ENCODE data around the gene ORC5.

Gene ORC5

DNA sequence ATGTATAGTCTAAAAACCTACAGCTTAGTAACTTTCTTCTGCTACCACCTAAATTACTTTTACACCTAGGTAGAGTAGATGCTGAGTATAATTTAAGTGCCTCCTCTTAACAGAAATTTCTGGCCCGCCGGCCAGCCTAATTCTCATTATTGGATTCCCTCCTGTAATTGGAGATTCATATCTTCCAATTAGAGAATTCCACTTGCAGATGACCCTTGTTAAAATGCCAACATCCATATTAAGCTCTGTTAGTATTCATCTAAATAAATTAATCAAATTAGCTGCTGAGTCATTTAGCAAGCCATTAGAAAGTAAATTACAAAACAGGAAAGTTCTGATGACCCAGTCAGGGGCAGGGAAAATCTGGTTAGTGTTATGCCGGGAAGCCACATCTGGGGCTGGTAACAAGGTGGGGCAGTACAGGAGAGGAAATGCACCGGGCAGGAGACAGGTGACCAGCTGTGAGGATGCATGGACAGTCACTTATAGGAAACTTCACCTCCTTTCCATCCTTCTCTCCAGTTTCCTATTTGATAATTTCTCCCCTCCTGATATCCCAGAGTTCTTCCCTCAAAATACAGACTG lies 82.8 kb downstream of the ORC5 start:
- DNase-seq (ENCODE audit: low spot score) = no peak

DNA sequence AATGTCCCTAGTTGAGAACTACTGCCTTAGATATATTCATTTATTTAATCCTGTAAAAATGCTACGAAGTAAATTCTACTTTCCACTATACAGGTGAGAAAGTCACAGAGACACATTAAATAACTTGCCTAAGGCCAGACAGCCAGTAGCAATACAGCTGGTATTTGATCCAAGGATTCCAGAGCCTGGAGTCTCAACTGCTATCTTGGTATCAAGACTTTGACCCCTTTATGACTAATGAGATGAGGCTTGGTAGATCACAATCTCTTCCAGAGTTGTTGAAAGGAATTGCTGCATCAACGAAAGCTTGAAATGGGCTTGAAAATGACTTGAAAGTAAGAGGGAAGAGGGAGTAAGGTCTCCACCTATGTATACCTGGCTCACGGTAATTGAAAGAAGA lies 83.3 kb downstream of the ORC5 start:
- DNase-seq (ENCODE audit: low spot score) = no peak

DNA sequence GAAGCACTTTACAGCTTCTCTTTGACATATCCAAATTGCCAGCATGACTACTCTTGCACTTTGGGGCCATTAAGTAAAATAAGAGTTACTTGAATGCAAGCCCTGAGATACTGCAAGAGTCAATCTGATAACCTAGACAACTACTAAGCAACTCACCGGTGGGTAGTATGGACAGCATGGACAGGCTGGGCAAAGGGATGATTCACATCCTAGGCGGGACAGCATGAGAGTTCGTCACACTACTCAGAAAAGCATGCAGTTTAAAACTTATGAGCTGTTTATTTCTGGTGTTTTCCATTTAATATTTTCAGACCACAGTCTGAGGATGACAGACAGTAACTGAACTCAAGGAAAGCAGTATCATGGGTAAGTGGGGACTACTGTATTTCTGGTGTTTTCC lies 84.0 kb downstream of the ORC5 start:
- DNase-seq (ENCODE audit: low spot score) = no peak

DNA sequence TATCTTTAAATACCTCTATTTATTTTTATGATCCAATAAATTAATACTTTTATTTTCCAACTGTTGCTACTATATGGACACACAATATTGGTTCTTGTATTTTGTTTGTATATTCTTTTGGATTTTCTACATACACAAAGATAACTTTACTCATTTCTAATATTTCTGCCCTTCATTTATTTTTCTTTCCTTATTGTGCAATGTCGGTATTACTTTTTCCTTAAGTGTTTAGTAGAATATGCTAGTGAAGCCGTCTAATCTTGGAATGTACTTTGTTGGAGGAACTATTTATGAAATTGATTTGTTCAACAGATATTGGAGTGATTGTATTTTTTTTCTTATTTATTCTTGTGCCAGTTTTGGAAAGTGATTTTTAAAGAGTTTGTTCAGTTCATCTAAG lies 94.0 kb downstream of the ORC5 start:
- DNase-seq (ENCODE audit: low spot score) = no peak

DNA sequence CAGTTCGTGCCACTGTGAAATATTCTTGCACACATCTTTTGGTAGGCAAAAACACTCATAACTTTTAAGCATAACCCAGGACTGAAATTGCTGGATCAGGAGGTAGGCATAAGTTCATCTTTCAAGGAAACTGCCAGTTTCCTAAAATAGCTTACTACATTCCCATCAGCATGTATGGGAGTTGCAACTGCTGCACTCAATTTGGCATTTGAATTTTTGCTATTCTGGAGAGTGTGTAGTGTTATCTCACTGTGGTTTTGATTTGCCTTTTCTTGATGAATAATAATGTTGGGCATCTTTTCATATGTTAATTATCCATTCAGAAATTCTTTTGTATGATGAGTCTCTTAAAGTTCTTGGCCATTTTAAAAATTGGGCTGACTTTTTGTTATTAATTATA lies 95.2 kb downstream of the ORC5 start:
- no peak for DNase-seq (ENCODE audit: low spot score)

DNA sequence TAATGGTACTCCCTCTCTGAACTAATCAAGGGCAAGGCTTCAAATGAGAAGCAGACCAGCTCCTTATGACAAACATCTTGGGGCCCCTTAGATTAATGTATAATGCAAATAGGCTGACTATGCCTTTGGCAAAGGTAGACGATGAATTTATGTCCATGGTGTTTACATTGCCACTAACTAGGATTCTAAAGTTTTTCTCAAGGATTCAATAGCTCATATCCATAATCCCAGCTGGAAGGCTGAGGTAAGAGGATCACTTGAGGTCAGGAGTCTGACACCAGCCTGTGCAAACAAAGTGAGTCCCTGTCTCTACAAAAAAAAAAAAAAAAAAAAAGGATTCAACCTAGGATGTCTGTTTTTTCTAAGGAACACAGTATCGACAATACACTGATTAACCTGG lies 96.5 kb downstream of the ORC5 start:
- DNase-seq (ENCODE audit: low spot score) = no peak

DNA sequence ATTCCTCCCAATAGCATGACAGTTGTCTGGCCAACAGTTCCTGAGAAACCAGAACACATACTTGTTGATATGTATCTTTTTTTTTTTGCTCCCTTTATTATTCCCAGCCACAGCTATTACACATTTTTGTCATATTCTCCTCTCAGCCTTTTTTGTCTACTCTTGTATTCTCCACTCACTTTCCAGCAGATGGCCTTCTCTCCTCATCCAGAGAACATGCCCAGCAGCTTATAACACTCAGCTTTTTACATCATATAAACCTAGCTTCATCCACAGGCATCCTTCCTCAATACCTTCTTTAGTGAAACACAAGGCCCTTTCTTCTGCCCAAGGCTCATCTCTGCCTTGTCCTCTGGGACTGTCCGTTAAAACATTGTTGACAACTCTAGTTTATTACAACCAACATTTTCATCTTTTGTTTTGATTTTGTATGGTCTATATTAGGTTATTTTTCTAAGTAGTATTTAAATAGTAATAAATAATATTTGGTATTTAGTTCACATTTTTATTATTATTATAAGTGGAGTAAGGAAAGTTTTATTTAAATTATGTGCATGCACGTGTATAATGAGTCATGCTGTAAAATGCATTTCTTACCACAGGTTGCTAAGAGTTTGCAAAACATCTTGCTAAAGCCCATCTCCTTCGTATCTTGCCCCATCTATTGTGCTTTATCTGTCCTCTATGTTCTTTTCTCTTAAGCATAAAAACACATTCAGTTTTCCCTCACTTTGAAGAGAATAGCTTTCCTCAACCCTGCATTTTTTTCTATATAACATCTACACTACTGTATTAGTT lies 101.5 kb downstream of the ORC5 start:
- no peak for DNase-seq (ENCODE audit: low spot score)

DNA sequence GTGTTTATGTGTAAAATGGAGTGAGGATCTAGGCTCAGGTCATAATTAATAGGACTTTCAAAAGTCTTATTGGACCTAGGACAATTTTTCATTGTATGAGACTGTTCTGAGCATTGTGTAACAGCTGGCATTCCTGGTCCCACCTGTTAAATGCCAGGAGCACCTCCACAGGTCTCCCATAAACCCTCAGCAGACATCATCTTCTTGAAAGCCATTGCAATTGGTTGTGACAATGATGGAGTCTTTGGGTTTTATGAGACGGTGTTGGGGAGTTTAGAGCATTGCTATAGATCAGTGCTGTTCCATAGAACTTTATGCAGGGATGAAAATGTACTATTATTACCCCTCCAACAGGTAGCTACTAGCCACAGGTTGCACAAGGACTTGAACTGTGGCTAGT lies 108.9 kb downstream of the ORC5 start:
- DNase-seq (ENCODE audit: low spot score) = no peak

DNA sequence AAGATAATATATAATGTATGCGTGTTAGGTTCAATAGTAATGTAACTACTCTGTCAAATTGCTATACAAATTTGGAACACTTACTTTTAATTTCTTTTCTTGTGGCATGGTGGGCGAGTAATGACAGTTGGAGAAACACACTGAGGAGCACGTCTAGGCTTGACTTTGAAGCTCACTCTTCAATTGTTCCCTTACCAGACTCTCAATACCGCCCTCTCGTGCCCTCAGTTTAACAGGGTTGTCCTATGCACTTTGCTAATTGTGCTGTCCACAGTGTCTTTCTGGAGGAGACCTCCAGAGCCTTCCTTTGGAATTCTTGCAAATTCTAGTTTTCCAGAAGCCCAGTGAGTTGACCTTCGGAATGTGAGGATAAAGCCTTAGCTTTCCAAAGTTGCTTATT lies 111.1 kb downstream of the ORC5 start:
- no peak for DNase-seq (ENCODE audit: low spot score)

DNA sequence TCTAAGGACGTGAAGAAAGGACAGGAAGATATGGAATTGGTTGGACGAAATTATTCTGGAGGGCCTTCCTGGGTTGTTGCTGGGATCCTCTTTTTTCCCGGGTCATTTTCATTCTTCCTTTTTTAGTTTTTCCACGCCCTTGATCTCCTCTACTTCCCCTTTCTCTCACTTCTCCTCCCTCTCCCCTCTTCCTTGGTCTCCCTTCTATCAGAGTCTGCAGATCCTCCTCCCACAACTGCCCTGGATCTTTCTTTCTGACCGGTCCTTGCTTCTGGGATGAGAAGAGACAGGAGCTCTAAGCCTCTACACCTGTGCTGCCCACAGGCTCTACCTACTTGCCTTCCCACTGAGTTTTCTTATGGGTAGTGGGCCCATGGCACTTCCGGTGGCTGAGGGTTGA lies 114.7 kb downstream of the ORC5 start:
- DNase-seq (ENCODE audit: low spot score) = no peak

DNA sequence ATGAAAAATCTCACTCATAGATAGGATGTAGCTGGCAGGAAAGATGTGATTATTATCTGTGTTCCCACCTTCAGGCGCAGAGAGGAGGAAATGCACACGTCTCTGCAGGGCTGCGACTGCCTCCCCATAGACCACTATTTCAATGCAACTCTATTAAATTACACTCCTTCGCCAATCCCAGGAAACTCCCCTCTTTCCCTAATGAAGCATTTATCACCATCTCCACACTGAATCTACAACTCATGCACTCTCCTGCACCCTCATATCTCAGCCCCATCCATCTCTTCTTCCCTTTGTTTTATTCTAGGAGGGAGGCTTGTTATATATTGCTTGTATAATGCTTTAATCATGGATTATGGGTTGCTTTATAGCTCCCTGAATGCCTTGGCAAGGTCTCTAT lies 116.6 kb downstream of the ORC5 start:
- DNase-seq (ENCODE audit: low spot score) = no peak

DNA sequence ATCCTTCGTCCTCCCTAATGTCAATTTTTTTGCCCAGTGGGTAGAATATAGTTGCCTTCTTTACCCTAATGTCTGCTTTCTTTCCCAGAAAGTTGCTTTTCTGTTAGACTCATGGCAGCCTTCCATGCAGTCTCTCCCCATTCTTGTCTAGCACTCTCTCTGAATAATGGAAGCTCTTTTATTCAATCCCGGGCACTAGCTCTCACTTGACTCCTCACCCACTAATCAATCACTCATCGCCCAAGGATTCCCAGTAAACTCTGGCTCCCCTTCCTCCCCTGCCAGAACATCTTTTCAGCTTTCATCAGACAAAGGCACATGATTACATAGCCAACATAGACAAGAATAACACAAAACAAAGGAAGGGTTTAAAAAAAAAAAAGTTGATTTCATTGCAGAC lies 118.2 kb downstream of the ORC5 start:
- DNase-seq (ENCODE audit: low spot score) = no peak

DNA sequence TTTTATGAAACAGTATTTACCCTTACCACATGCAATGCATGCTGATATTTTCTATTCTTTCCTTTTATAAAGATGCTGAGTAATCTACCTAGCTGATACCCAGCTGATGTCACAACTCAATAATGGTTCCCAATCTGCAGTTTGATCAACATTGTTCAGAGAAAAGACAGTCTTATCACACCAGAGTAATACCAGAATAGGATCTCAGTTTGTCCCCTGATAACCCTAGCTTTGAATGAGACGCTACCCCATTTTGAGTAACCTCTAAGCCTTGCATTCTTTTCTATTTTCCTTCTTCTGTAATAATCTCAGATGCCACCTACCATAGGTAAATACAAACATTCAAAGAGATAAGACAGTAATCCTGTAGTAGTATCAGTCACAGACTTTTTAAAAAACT lies 118.8 kb downstream of the ORC5 start:
- no peak for DNase-seq (ENCODE audit: low spot score)
